ENCODE data around the gene RAVER1. TPM values are rescaled to one million over a fixed set of nuclear protein-coding genes. Genes with fewer than 3 reads are reported as not detected.

Gene RAVER1
- total and polyA plus RNA-seq, 2 of the 13 experiments (the other 11 are each of a cell fraction or from before 2014, with no cell fraction given): 3.6 to 7.9 TPM

DNA sequence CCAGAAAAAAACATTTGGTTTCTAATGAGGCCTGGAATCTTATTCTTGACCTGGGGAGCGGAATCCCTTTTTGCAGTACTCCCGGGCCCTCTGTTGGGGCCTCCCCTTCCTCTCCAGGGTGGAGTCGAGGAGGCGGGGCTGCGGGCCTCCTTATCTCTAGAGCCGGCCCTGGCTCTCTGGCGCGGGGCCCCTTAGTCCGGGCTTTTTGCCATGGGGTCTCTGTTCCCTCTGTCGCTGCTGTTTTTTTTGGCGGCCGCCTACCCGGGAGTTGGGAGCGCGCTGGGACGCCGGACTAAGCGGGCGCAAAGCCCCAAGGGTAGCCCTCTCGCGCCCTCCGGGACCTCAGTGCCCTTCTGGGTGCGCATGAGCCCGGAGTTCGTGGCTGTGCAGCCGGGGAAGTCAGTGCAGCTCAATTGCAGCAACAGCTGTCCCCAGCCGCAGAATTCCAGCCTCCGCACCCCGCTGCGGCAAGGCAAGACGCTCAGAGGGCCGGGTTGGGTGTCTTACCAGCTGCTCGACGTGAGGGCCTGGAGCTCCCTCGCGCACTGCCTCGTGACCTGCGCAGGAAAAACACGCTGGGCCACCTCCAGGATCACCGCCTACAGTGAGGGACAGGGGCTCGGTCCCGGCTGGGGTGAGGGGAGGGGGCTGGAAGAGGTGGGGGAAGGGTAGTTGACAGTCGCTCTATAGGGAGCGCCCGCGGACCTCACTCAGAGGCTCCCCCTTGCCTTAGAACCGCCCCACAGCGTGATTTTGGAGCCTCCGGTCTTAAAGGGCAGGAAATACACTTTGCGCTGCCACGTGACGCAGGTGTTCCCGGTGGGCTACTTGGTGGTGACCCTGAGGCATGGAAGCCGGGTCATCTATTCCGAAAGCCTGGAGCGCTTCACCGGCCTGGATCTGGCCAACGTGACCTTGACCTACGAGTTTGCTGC lies 46.3 kb downstream of the RAVER1 start, which contains the start of gene ICAM4 (continued):
- no peak; the same call in 1 of the 2 replicates for TF ChIP-seq GATAD1 (CRISPR knock-in tag; IDR thresholded peaks at IDR 0.05)
- TF ChIP-seq, protein P1, sequence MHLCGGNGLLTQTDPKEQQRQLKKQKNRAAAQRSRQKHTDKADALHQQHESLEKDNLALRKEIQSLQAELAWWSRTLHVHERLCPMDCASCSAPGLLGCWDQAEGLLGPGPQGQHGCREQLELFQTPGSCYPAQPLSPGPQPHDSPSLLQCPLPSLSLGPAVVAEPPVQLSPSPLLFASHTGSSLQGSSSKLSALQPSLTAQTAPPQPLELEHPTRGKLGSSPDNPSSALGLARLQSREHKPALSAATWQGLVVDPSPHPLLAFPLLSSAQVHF (CRISPR knock-in tag; IDR thresholded peaks at IDR 0.05): no peak
- TF ChIP-seq NCOA2 (CRISPR knock-in tag; IDR thresholded peaks at IDR 0.05): 0 out of 2 replicates have a peak, but pooled peaks have one; percentile 24
- TF ChIP-seq RBFOX2 (IDR thresholded peaks at IDR 0.05; ENCODE audit: low read depth, low read length): peak; percentile 73
- 0 out of 2 replicates have a peak, but pooled peaks have one; percentile 36 for TF ChIP-seq ZNF256 (CRISPR knock-in tag; conservative IDR thresholded peaks at IDR 0.05)
- TF ChIP-seq SIN3A (IDR thresholded peaks at IDR 0.05; ENCODE audit: borderline replicate concordance, low read depth, low read length): no peak
- TF ChIP-seq ZIK1 (CRISPR knock-in tag; IDR thresholded peaks at IDR 0.05; ENCODE audit: borderline replicate concordance, low read depth): no peak
- peak; percentile 39; the same call in 1 of the 2 replicates for TF ChIP-seq HDAC2 (CRISPR knock-in tag; IDR thresholded peaks at IDR 0.05)
- 0 out of 2 replicates have a peak, but pooled peaks have one; percentile 8 for TF ChIP-seq ELF3 (CRISPR knock-in tag; IDR thresholded peaks at IDR 0.05)
- 0 out of 2 replicates have a peak, but pooled peaks have one; percentile 50 for TF ChIP-seq ARHGAP35 (CRISPR knock-in tag; IDR thresholded peaks at IDR 0.05; ENCODE audit: borderline replicate concordance)
- 0 out of 2 replicates have a peak, but pooled peaks have one; percentile 14 for TF ChIP-seq CCDC6 (CRISPR knock-in tag; IDR thresholded peaks at IDR 0.05)
- TF ChIP-seq ZNF468 (CRISPR knock-in tag; IDR thresholded peaks at IDR 0.05): peak; percentile 89; the same call in 1 of the 2 replicates
- TF ChIP-seq, protein P2, sequence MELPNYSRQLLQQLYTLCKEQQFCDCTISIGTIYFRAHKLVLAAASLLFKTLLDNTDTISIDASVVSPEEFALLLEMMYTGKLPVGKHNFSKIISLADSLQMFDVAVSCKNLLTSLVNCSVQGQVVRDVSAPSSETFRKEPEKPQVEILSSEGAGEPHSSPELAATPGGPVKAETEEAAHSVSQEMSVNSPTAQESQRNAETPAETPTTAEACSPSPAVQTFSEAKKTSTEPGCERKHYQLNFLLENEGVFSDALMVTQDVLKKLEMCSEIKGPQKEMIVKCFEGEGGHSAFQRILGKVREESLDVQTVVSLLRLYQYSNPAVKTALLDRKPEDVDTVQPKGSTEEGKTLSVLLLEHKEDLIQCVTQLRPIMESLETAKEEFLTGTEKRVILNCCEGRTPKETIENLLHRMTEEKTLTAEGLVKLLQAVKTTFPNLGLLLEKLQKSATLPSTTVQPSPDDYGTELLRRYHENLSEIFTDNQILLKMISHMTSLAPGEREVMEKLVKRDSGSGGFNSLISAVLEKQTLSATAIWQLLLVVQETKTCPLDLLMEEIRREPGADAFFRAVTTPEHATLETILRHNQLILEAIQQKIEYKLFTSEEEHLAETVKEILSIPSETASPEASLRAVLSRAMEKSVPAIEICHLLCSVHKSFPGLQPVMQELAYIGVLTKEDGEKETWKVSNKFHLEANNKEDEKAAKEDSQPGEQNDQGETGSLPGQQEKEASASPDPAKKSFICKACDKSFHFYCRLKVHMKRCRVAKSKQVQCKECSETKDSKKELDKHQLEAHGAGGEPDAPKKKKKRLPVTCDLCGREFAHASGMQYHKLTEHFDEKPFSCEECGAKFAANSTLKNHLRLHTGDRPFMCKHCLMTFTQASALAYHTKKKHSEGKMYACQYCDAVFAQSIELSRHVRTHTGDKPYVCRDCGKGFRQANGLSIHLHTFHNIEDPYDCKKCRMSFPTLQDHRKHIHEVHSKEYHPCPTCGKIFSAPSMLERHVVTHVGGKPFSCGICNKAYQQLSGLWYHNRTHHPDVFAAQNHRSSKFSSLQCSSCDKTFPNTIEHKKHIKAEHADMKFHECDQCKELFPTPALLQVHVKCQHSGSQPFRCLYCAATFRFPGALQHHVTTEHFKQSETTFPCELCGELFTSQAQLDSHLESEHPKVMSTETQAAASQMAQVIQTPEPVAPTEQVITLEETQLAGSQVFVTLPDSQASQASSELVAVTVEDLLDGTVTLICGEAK (IDR thresholded peaks at IDR 0.05): no peak
- TF ChIP-seq, protein P2 (CRISPR knock-in tag; IDR thresholded peaks at IDR 0.05): 0 out of 2 replicates have a peak, but pooled peaks have one; percentile 29
- no peak for TF ChIP-seq E2F2 (CRISPR knock-in tag; IDR thresholded peaks at IDR 0.05; ENCODE audit: borderline replicate concordance)
- peak in 1 of 2 experiments; percentile 8; a peak in 1 of 4 replicates for TF ChIP-seq EP300 (IDR thresholded peaks at IDR 0.05; ENCODE audit: low read depth in 2 of 2, low read length in 2 of 2)
- TF ChIP-seq EP300 (CRISPR knock-in tag; IDR thresholded peaks at IDR 0.05; ENCODE audit: borderline replicate concordance): no peak
- TF ChIP-seq ZNF546 (CRISPR knock-in tag; conservative IDR thresholded peaks at IDR 0.05): no peak

Data from HepG2 (cell line).